HCT116 (cell line): ENCODE data around the gene STARD6.
"Not testable (repeated sequence)": the region's sequence is repeated elsewhere in the genome, so short reads cannot be mapped to it uniquely, and the experiment has no call there.

Source experiments
- CTCF ChIP-seq, 3 experiments: fragments of 200-600 bp in 1 of 3; sonication (generic) in 1 of 3; IDR thresholded peaks in 2 of 3; conservative IDR thresholded peaks in 1 of 3; 2 replicates each; pipeline ENCODE4 v1.5.1; 2012 to 2017; ENCODE audit warnings: low read depth in 2 of 3, low read length in 2 of 3, antibody characterized with exemption in 1 of 3, borderline replicate concordance in 1 of 3, control low read depth in 1 of 3, mild to moderate bottlenecking in 1 of 3, mixed read lengths in 1 of 3, mixed run types in 1 of 3, moderate library complexity in 1 of 3; ENCODE audit not compliant: insufficient read depth in 1 of 3
- POLR2A ChIP-seq: IDR thresholded peaks from 2 replicates; pipeline ENCODE4 v1.7.0; 2011; ENCODE audit warnings: borderline replicate concordance; ENCODE audit not compliant: insufficient read depth, insufficient read length; ENCODE audit errors: extremely low read depth
- YY1 ChIP-seq: IDR thresholded peaks from 2 replicates; pipeline ENCODE4 v1.6.1; 2011; ENCODE audit warnings: low read length, low read depth, moderate library complexity, mild to moderate bottlenecking; ENCODE audit not compliant: insufficient replicate concordance; ENCODE audit errors: extremely low read depth
- ZBTB33 ChIP-seq: IDR thresholded peaks from 2 replicates; pipeline ENCODE4 v1.6.1; 2011; ENCODE audit warnings: mild to moderate bottlenecking, low read length, moderate library complexity; ENCODE audit not compliant: insufficient replicate concordance; ENCODE audit errors: extremely low read depth

- TF ChIP-seq CTCF (IDR thresholded peaks at IDR 0.05 in 2 of 3, conservative IDR thresholded peaks at IDR 0.05 in 1 of 3; ENCODE audit: borderline replicate concordance in 1 of 3, insufficient read depth in 1 of 3, low read depth in 2 of 3, low read length in 2 of 3); ZBTB33; POLR2A; YY1: not testable (repeated sequence)
These were observed 58.7 kb downstream of the STARD6 start for GRCh38 chr18:54298991-54299390.
